Measurements from ENCODE around the gene USE1.

- TF ChIP-seq CTCF (IDR thresholded peaks at IDR 0.05) (no peak), POLR2A (IDR thresholded peaks at IDR 0.05) (no peak)
These were observed 44.1 kb downstream of the USE1 start for GRCh38 chr19:17259118-17259780.
